T47D (cell line): ENCODE data around the gene KSR2.

Source experiments
- DNase-seq, 2 experiments: peaks; one replicate each; pipeline versions ENCODE4 v3.0.0 to v3.0.0-alpha.2; 2011 to 2012; ENCODE audit warnings: low read depth in 1 of 2, low spot score in 1 of 2
- JUND ChIP-seq: IDR thresholded peaks from 2 replicates; pipeline ENCODE4 v1.6.1; 2012; ENCODE audit warnings: low read depth
- in situ Hi-C: cut with HindIII; loops from 2 replicates; pipeline ENCODE4 v1.10.0; 2016; ENCODE audit warnings: low sequenced_read_pairs, low pct_unique_long_range_greater_than_20kb

The KSR2 gene

GRCh38 chr12:117506333-117506732, 462.5 kb downstream of the KSR2 start:
- TF ChIP-seq JUND, result no peak
- in situ Hi-C loops, result no loop called here
- no peak for DNase-seq

GRCh38 chr12:117502633-117503032, 466.2 kb downstream of the KSR2 start:
- no peak for DNase-seq
- TF ChIP-seq JUND, result no peak
- in situ Hi-C loops, result no loop called here

GRCh38 chr12:117502233-117502632, 466.6 kb downstream of the KSR2 start:
- DNase-seq, result no peak
- in situ Hi-C loops, result no loop called here
- TF ChIP-seq JUND, result no peak

- in situ Hi-C loops, result no loop called here
- no peak for DNase-seq
- no peak for TF ChIP-seq JUND
Measured at GRCh38 chr12:117501076-117501869, 467.5 kb downstream of the KSR2 start.

DNA sequence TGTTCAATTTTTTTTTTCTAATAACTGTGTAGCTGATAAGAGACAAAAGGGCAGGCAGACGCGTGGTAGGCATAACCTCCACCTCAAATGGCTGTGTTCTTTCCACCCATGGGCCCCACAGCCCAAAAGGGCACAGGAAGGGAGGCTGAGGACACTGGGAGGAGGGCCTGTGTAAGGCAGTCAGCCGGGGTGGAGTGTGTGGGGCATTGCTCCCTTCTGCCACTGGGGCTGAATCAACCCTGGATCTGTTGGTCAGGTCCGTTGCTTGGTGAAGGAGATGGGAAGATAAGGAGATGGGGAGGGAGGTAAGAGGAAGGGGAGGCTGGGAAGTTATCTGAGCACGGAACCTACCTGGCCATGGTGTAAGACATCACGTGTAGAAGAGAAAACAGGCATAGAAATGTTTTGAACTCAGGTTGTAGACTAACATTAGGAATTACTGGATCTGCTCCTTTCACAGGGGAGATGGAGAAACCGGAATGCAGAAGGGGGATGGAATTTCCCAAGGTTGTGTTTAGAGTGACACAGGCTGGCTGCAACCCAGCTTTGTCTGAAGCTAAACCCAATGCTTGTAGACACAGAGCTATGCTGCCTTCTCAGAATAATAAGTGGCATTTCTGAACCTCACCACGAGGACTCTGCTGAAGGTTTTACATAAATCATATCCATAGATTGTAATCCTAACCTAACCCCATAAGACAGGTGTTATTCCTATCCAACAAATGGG, 468.9 kb downstream of the KSR2 start:
- peak in 1 of 2 experiments; percentile 38 for DNase-seq
- TF ChIP-seq JUND, result no peak
- in situ Hi-C loops, result no loop called here

DNA sequence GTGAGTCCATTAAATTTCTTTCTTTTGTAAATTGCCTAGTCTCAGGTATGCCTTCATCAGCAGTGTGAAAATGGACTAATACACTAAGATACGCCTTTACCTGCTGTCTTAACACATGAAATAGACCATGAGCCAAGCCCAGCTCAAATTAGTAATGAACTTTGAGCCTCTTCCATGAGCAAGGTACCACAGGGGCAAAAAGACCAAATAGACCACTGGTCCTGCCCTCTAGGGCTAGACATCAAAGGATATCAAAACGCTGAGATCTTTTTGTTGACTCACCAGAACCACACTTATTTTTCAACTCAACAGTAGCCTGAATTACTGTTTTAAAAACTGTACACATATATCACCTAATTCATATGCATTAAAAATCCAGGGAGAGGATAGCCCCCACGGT, 469.9 kb downstream of the KSR2 start:
- TF ChIP-seq JUND, result no peak
- in situ Hi-C loops, result no loop called here
- DNase-seq, result no peak

DNA sequence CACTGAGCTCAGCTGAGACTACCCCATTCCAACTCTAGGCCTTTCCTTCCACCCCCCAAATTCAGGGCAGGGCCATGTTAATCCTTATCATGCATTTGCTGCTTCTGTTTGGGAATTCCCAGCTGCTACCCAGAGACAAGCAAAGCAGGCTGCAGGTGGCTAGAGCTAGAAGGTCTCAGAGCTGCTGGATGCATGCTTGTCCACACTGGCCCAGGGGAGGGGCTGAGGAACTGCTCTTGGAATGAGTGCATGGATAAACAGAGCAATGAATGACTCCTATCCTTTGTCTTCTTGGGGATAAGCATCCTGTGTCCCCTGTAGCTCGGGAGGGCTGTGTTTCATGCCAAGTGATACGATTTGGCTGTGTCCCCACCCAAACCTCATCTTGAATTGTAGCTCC, 470.5 kb downstream of the KSR2 start:
- DNase-seq, result no peak
- TF ChIP-seq JUND, result no peak
- in situ Hi-C loops, result no loop called here

DNA sequence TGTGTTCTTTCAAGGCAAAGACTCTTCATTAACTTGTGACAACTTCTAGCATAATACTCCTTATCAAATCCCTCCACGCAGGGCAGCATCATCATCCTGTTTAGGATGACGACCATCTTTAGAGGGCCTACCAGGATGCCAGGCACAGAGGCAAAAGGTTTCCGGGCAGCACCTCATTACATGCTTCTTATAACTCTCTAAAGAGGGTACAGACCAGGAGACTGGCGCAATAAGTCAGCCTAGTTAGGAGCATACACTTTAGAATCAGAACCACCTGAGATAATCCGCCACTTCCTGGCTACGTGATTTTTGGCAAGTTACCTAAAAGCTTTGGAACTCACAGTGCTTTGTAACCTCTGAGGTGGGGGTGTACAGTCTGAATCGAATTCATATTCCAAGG, 471.4 kb downstream of the KSR2 start:
- no peak for DNase-seq
- TF ChIP-seq JUND, result no peak
- in situ Hi-C loops, result no loop called here

GRCh38 chr12:117494833-117495655, 473.7 kb downstream of the KSR2 start:
- peak; percentile 31 to 92 for DNase-seq
- in situ Hi-C loops, result no loop called here
- no peak for TF ChIP-seq JUND

GRCh38 chr12:117491711-117492110, 477.1 kb downstream of the KSR2 start:
- no peak for TF ChIP-seq JUND
- DNase-seq, result no peak
- in situ Hi-C loops, result no loop called here

- TF ChIP-seq JUND, result no peak
- in situ Hi-C loops, result no loop called here
- no peak for DNase-seq
Measured at GRCh38 chr12:117490130-117490529, 478.7 kb downstream of the KSR2 start.

GRCh38 chr12:117489671-117490070, 479.1 kb downstream of the KSR2 start:
- DNase-seq, result no peak
- TF ChIP-seq JUND, result no peak
- in situ Hi-C loops, result no loop called here
